Parathyroid adenoma (tissue), 2 donors: ENCODE data around the gene CAMKMT.

ENCODE experiments used
- H2AFZ ChIP-seq: fragments of 300-600 bp; sonication (generic); one replicate; pipeline ENCODE4 v1.7.0; 2017; ENCODE audit warnings: antibody characterized with exemption, mild to moderate bottlenecking
- H3K27ac ChIP-seq: fragments of 300-600 bp; sonication (generic); one replicate; pipeline ENCODE4 v1.7.0; 2017
- H3K27me3 ChIP-seq: fragments of 300-600 bp; sonication (generic); one replicate; pipeline ENCODE4 v1.7.0; 2017; ENCODE audit warnings: low read length; ENCODE audit not compliant: control insufficient read depth, insufficient read depth
- H3K36me3 ChIP-seq: fragments of 300-600 bp; sonication (generic); one replicate; pipeline ENCODE4 v1.7.0; 2017; ENCODE audit warnings: low read length; ENCODE audit not compliant: control insufficient read depth, insufficient read depth
- H3K4me1 ChIP-seq: fragments of 300-600 bp; sonication (generic); one replicate; pipeline ENCODE4 v1.7.0; 2017; ENCODE audit warnings: control low read depth
- H3K4me2 ChIP-seq: fragments of 300-600 bp; sonication (generic); one replicate; pipeline ENCODE4 v1.7.0; 2017; ENCODE audit warnings: low read length
- H3K4me3 ChIP-seq: fragments of 300-600 bp; sonication (generic); one replicate; pipeline ENCODE4 v1.7.0; 2017; ENCODE audit warnings: low read depth, low read length
- H3K79me2 ChIP-seq: fragments of 300-600 bp; sonication (generic); one replicate; pipeline ENCODE4 v1.7.0; 2017; ENCODE audit warnings: control low read depth
- H3K9ac ChIP-seq: fragments of 300-600 bp; sonication (generic); one replicate; pipeline ENCODE4 v1.7.0; 2017; ENCODE audit warnings: mild to moderate bottlenecking
- H3K9me3 ChIP-seq: fragments of 300-600 bp; sonication (generic); one replicate; pipeline ENCODE4 v1.7.0; 2017; ENCODE audit warnings: low read length; ENCODE audit not compliant: control insufficient read depth
- TF ChIP-seq, protein P1 (sequence below): fragments of 300-600 bp; sonication (generic); IDR thresholded peaks from one replicate; pipeline ENCODE4 v1.7.0; 2017; ENCODE audit warnings: antibody characterized with exemption, mild to moderate bottlenecking
- donor health status: primary hyperparathyroidism.

The CAMKMT gene

DNA sequence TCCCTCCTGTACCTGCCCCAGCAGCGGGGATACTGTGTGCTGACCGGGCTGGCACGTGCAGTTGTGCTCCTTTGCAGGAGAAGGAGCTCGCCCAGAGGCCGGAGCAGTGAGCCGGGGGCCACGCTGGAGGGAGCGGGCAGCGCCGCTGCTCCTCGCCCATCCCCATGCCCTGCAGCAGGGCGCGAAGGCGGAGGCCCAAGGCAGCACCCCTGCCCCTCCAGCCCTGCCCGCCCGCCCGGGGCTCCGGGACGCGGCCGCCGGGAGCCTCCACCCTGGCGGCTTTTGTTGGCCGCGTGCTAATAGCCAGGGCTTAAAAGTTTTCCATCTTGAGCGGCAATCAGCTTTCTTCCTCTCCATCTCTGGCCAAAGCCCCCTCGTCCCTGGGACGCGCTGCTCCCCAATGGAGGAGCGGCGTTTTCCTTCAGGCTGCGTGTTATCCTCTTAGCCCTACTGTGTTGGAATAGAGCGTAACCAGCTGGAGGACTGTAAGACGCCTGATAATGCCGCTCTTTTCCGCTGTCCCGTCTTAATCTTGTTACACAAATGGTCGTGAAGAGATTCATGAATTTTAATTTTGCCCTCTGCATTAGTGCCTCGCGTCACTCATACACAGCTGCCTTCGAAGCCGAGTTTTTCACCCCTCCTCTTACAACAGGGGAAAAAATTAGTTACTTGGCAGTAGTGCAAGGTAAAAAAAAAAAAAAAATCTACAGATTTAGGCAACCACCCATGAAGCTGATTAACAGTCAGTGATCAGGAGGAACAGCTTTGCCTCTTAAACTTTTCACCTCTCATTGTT is 406.9 kb downstream of the CAMKMT start:
- no peak overlapping the region for H3K9ac ChIP-seq
- no peak overlapping the region for H3K4me2 ChIP-seq
- no peaks in the 10 kb centered on the region for H3K9me3 ChIP-seq
- H3K79me2 ChIP-seq, result no peaks in the 10 kb centered on the region
- no peak overlapping the region for H2AFZ ChIP-seq
- H3K27ac ChIP-seq, result no peak overlapping the region
- TF ChIP-seq, protein P1, sequence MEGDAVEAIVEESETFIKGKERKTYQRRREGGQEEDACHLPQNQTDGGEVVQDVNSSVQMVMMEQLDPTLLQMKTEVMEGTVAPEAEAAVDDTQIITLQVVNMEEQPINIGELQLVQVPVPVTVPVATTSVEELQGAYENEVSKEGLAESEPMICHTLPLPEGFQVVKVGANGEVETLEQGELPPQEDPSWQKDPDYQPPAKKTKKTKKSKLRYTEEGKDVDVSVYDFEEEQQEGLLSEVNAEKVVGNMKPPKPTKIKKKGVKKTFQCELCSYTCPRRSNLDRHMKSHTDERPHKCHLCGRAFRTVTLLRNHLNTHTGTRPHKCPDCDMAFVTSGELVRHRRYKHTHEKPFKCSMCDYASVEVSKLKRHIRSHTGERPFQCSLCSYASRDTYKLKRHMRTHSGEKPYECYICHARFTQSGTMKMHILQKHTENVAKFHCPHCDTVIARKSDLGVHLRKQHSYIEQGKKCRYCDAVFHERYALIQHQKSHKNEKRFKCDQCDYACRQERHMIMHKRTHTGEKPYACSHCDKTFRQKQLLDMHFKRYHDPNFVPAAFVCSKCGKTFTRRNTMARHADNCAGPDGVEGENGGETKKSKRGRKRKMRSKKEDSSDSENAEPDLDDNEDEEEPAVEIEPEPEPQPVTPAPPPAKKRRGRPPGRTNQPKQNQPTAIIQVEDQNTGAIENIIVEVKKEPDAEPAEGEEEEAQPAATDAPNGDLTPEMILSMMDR, result no peak
- H3K4me3 ChIP-seq, result no peak overlapping the region
- H3K4me1 ChIP-seq, result no peaks in the 10 kb centered on the region
- H3K27me3 ChIP-seq, result no peaks in the 10 kb centered on the region
- no peaks in the 10 kb centered on the region for H3K36me3 ChIP-seq

DNA sequence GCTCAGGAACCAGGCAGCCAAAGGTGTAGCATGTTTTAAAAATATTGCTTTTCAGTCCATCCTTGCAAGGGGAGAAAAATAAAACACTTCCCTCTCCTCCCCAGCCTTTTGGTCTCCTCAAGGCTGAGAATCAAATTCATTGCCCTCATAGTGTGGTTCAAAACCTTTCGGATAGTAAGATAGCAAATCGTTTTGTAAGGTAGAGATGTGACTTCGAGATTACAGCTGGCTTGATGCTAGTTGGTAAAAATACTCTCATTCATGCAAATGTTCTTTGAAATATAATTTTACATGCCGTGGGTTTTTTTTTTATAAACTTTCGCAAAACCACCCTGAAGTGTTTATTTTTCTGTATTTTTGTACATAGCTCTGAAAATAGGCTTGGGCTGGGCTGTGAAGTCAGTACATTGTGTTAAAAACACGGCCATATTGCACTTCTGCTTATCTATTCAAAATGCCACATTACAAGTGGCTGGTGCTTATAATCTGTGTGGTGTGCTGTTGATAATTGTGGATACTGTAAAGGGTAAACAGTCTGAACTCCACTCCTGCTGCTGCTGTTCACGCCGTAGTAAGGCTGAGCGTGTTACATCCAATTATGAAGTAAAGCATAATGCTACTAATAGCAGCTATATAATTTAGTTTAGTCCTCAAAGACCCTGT is 407.7 kb downstream of the CAMKMT start:
- H3K4me1 ChIP-seq, result no peaks in the 10 kb centered on the region
- no peak overlapping the region for H3K4me3 ChIP-seq
- H3K27ac ChIP-seq, result no peak overlapping the region
- no peaks in the 10 kb centered on the region for H3K79me2 ChIP-seq
- H3K27me3 ChIP-seq, result no peaks in the 10 kb centered on the region
- H3K4me2 ChIP-seq, result no peak overlapping the region
- no peak overlapping the region for H3K9ac ChIP-seq
- H2AFZ ChIP-seq, result no peak overlapping the region
- no peaks in the 10 kb centered on the region for H3K36me3 ChIP-seq
- no peaks in the 10 kb centered on the region for H3K9me3 ChIP-seq
- TF ChIP-seq, protein P1, result no peak

DNA sequence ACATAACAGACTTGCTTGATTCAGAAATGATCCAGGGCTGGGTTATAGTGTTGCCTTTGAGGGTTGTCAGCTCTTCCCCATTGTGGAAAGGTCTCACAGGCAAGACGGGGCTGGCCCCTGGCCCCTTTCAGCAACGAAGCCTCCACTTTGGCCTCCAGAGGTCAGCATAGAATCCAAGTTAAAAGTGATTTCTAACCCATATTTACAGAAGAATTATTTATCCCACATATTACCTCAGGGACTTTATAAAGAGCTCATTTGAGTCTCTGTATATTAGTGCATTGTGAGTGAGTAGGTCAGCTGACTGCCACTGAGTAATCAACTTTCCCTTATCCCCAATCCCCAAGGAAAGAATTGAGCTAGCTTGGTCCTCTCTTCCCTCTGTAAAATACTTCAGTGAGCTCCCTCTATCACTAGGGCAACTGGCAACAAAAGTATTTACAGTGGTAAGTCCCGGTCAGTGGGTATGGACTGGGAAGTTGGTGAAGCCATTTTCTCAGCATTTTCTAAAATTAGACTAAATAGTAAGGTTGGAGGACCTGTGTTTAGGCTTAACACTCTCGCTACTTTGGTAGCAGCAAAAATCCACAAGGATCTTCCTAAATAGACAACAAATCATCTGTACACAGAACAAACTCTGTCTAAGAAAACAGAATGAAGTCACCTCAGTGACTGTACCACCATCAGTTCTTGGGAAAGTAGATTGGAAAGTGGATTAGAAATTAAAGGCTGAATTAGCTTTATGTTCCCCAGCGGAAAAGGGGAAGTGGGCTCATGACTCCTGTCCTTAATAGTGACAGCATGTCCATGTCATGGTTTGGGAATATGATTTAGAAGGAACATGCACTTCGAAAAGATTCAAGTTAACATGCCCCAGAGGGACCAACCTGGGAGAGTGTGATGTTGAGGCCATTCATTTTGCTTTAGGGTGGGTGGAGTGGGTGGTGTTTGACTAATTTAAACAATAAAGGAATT is 408.8 kb downstream of the CAMKMT start:
- Histone ChIP-seq H3K4me2 (no peak overlapping the region), H3K9ac (no peak overlapping the region), H3K9me3 (no peaks in the 10 kb centered on the region), H3K27me3 (no peaks in the 10 kb centered on the region), H3K27ac (no peak overlapping the region), H2AFZ (no peak overlapping the region), H3K4me1 (peaks cover 3% of the 10 kb centered on the region), H3K4me3 (no peak overlapping the region), H3K79me2 (no peaks in the 10 kb centered on the region), H3K36me3 (no peaks in the 10 kb centered on the region)
- TF ChIP-seq, protein P1, result no peak

DNA sequence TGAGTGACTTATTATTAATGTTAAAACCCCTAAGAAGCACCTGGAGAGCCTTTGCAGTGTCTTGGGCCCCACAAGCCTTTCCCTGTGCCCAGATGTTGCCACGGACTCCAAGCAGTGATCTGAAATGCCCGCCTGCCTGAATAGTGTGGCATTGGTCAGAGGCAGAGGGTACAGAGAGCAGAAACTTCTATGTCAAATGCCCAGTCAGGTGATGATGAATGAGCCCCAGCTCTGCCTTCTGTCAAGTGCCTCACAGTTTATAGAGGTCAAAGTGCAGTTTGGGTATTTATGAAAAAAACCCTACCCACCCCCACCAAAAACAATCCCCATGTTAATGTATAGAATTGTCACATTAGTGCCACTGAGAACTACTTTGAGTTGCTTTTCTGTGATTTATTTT is 409.8 kb downstream of the CAMKMT start:
- H3K4me2 ChIP-seq, result no peak overlapping the region
- H3K9me3 ChIP-seq, result no peaks in the 10 kb centered on the region
- H2AFZ ChIP-seq, result no peak overlapping the region
- H3K79me2 ChIP-seq, result no peaks in the 10 kb centered on the region
- no peak overlapping the region for H3K9ac ChIP-seq
- H3K36me3 ChIP-seq, result no peaks in the 10 kb centered on the region
- TF ChIP-seq, protein P1, result no peak
- peaks cover 3% of the 10 kb centered on the region for H3K4me1 ChIP-seq
- H3K27ac ChIP-seq, result no peak overlapping the region
- H3K4me3 ChIP-seq, result no peak overlapping the region
- no peaks in the 10 kb centered on the region for H3K27me3 ChIP-seq
